ENCODE data around the gene OR10X1. TPM values are rescaled to one million over a fixed set of nuclear protein-coding genes. Genes with fewer than 3 reads are reported as not detected.

Gene OR10X1
- total RNA-seq (not detected in 2 replicates), polyA plus RNA-seq (not detected in 2 replicates)

DNA sequence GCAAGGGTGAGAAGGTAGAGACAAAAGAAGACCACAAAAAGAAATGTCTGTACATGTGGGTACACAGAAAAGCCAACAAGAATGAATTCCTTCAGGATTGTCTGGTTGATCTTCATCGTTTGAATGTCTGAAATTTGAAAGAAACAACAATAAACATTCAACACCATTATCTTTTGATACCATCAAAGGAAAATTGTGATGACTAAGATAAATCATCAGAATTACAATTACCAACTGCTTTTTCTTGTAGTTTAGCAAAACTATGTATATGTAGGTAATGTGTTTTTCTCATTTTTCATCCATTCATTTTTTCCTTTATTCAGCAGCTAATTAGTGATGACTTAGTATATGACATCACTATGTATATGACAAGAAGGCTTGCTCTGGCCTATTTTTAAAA is at the start of gene OR10X1:
OR10X1 (minus strand) TSS at position 167 of the 400 bp plus-strand sequence; CDS start at position 167, 0 bp downstream.
- no peak for TF ChIP-seq EZH2phosphoT487 (IDR thresholded peaks at IDR 0.05; ENCODE audit: low read depth, severe bottlenecking, unreplicated experiment)
- TF ChIP-seq EZH2 (IDR thresholded peaks at IDR 0.05; ENCODE audit: borderline replicate concordance) = no peak
- no peak for TF ChIP-seq CTCF (IDR thresholded peaks at IDR 0.05; ENCODE audit: poor library complexity)
- no peaks in the 10 kb centered on the region for H3K9me3 ChIP-seq (ENCODE audit: low read depth)
- H3K27me3 ChIP-seq = no peaks in the 10 kb centered on the region
- no peak within 1 kb of the TSS for H3K4me3 ChIP-seq
- H3K79me2 ChIP-seq = no peaks in the 10 kb centered on the region
- no peaks in the 10 kb centered on the region for H3K36me3 ChIP-seq (replicated peaks; ENCODE audit: insufficient read depth, low read depth)
- H3K9me2 ChIP-seq (replicated peaks; ENCODE audit: insufficient read depth) = no peaks in the 10 kb centered on the region
- no peak within 1 kb of the TSS for H2AFZ ChIP-seq
- H3K4me2 ChIP-seq = no peak within 1 kb of the TSS
- no peaks in the 10 kb centered on the region for H3K4me1 ChIP-seq (ENCODE audit: insufficient read depth)
- no peak for DNase-seq (ENCODE audit: low spot score)
- no peaks in the 10 kb centered on the region for H4K20me1 ChIP-seq (ENCODE audit: insufficient read depth, poor library complexity, severe bottlenecking)
- no peak within 1 kb of the TSS for H3K27ac ChIP-seq
- 82% methylated on average over 1 of the region's 1 CpG for WGBS (ENCODE audit: low lambda C conversion rate, missing lambda C conversion rate)

- H3K4me1 ChIP-seq (ENCODE audit: insufficient read depth) = no peaks in the 10 kb centered on the region
- H3K4me3 ChIP-seq = no peak overlapping the region
- no peak overlapping the region for H2AFZ ChIP-seq
- H3K79me2 ChIP-seq = no peaks in the 10 kb centered on the region
- no peaks in the 10 kb centered on the region for H3K9me2 ChIP-seq (replicated peaks; ENCODE audit: insufficient read depth)
- no peak overlapping the region for H3K4me2 ChIP-seq
- TF ChIP-seq CTCF (IDR thresholded peaks at IDR 0.05; ENCODE audit: poor library complexity) = no peak
- no peak for TF ChIP-seq EZH2phosphoT487 (IDR thresholded peaks at IDR 0.05; ENCODE audit: low read depth, severe bottlenecking, unreplicated experiment)
- TF ChIP-seq EZH2 (IDR thresholded peaks at IDR 0.05; ENCODE audit: borderline replicate concordance) = no peak
- 91% methylated on average over 3 of the region's 3 CpGs for WGBS (ENCODE audit: low lambda C conversion rate, missing lambda C conversion rate)
- H3K27me3 ChIP-seq = no peaks in the 10 kb centered on the region
- no peak overlapping the region for H3K27ac ChIP-seq
- no peaks in the 10 kb centered on the region for H3K36me3 ChIP-seq (replicated peaks; ENCODE audit: insufficient read depth, low read depth)
- no peaks in the 10 kb centered on the region for H3K9me3 ChIP-seq (ENCODE audit: low read depth)
- H4K20me1 ChIP-seq (ENCODE audit: insufficient read depth, poor library complexity, severe bottlenecking) = no peaks in the 10 kb centered on the region
- no peak for DNase-seq (ENCODE audit: low spot score)
Observed at GRCh38 chr1:158613764-158614163, 34.1 kb upstream of the OR10X1 start.

GRCh38 chr1:158611916-158612315 is 32.2 kb upstream of the OR10X1 start:
- Histone ChIP-seq H2AFZ (no peak overlapping the region), H3K4me1 (ENCODE audit: insufficient read depth) (no peaks in the 10 kb centered on the region), H3K9me3 (ENCODE audit: low read depth) (no peaks in the 10 kb centered on the region), H3K27ac (no peak overlapping the region), H4K20me1 (ENCODE audit: insufficient read depth, poor library complexity, severe bottlenecking) (no peaks in the 10 kb centered on the region), H3K36me3 (replicated peaks; ENCODE audit: insufficient read depth, low read depth) (no peaks in the 10 kb centered on the region), H3K79me2 (no peaks in the 10 kb centered on the region), H3K27me3 (no peaks in the 10 kb centered on the region), H3K4me2 (no peak overlapping the region), H3K4me3 (no peak overlapping the region), H3K9me2 (replicated peaks; ENCODE audit: insufficient read depth) (no peaks in the 10 kb centered on the region)
- WGBS (ENCODE audit: low lambda C conversion rate, missing lambda C conversion rate) = 61% methylated on average over 3 of the region's 3 CpGs
- no peak for DNase-seq (ENCODE audit: low spot score)
- TF ChIP-seq EZH2phosphoT487 (IDR thresholded peaks at IDR 0.05; ENCODE audit: low read depth, severe bottlenecking, unreplicated experiment) = no peak
- TF ChIP-seq EZH2 (IDR thresholded peaks at IDR 0.05; ENCODE audit: borderline replicate concordance) = no peak
- TF ChIP-seq CTCF (IDR thresholded peaks at IDR 0.05; ENCODE audit: poor library complexity) = no peak

DNA sequence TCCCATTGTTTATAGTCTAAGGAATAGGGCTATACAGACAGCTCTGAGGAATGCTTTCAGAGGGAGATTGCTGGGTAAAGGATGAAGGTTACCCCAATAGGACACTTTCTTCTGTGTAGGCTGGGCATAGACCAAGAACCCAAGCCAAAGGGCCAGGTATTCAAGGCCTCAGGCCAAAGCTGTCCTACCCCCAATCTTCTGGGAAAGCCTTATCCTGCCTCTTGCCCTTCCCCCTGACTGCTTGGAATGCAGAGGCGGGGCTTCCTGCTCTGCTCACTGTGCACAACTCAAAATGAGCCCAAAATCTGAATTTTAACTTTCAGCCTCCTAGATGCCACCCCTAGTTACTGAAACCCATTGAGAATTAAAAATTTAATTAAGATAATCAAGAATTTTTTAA is 27.6 kb upstream of the OR10X1 start:
- no peaks in the 10 kb centered on the region for H3K9me2 ChIP-seq (replicated peaks; ENCODE audit: insufficient read depth)
- no peaks in the 10 kb centered on the region for H3K27me3 ChIP-seq
- no peaks in the 10 kb centered on the region for H3K36me3 ChIP-seq (replicated peaks; ENCODE audit: insufficient read depth, low read depth)
- H3K4me2 ChIP-seq = no peak overlapping the region
- no peaks in the 10 kb centered on the region for H3K79me2 ChIP-seq
- no peaks in the 10 kb centered on the region for H4K20me1 ChIP-seq (ENCODE audit: insufficient read depth, poor library complexity, severe bottlenecking)
- DNase-seq (ENCODE audit: low spot score) = no peak
- no peak overlapping the region for H3K27ac ChIP-seq
- no peak overlapping the region for H2AFZ ChIP-seq
- no peak for TF ChIP-seq EZH2phosphoT487 (IDR thresholded peaks at IDR 0.05; ENCODE audit: low read depth, severe bottlenecking, unreplicated experiment)
- no peak for TF ChIP-seq EZH2 (IDR thresholded peaks at IDR 0.05; ENCODE audit: borderline replicate concordance)
- no peak for TF ChIP-seq CTCF (IDR thresholded peaks at IDR 0.05; ENCODE audit: poor library complexity)
- H3K4me1 ChIP-seq (ENCODE audit: insufficient read depth) = no peaks in the 10 kb centered on the region
- H3K9me3 ChIP-seq (ENCODE audit: low read depth) = no peaks in the 10 kb centered on the region
- no peak overlapping the region for H3K4me3 ChIP-seq
- 87% methylated on average over 1 of the region's 1 CpG for WGBS (ENCODE audit: low lambda C conversion rate, missing lambda C conversion rate)
